Endodermal cell (in vitro differentiated cells): ENCODE data around the gene SOX5. TPM values are rescaled to one million over a fixed set of nuclear protein-coding genes. Genes with fewer than 3 reads are reported as not detected.

ENCODE experiments used
- DNase-seq: peaks from one replicate; pipeline ENCODE4 v3.0.0-alpha.2; 2017
- H3K27ac ChIP-seq: 2 replicates; pipeline ENCODE4 v1.5.1; 2013; ENCODE audit warnings: mild to moderate bottlenecking, low read depth, low read length, moderate library complexity
- H3K27me3 ChIP-seq: 2 replicates; pipeline ENCODE4 v1.6.1; 2013; ENCODE audit warnings: mild to moderate bottlenecking, low read length, moderate library complexity; ENCODE audit not compliant: insufficient read depth, control insufficient read depth, poor library complexity, severe bottlenecking
- H3K36me3 ChIP-seq: 2 replicates; pipeline ENCODE4 v1.7.0; 2013; ENCODE audit warnings: mild to moderate bottlenecking, low read length, moderate library complexity; ENCODE audit not compliant: control insufficient read depth, insufficient read depth
- H3K4me1 ChIP-seq: one replicate; pipeline ENCODE4 v1.7.0; 2013; ENCODE audit warnings: low read length; ENCODE audit not compliant: control insufficient read depth, insufficient read depth
- H3K4me3 ChIP-seq: 2 replicates; pipeline ENCODE4 v1.5.1; 2013; ENCODE audit warnings: mild to moderate bottlenecking, low read length, moderate library complexity
- H3K9ac ChIP-seq: 2 replicates; pipeline ENCODE4 v1.6.1; 2013; ENCODE audit warnings: mild to moderate bottlenecking, low read length, moderate library complexity; ENCODE audit not compliant: poor library complexity, severe bottlenecking; ENCODE audit errors: extremely low read depth
- H3K9me3 ChIP-seq: 2 replicates; pipeline ENCODE4 v1.6.1; 2013; ENCODE audit warnings: mild to moderate bottlenecking, low read length, moderate library complexity; ENCODE audit not compliant: control insufficient read depth
- H3K27ac Mint-ChIP-seq: 2 replicates; pipeline ENCODE4 v1.8.0; 2020; ENCODE audit warnings: mixed read lengths
- H3K27me3 Mint-ChIP-seq: 2 replicates; pipeline ENCODE4 v1.8.0; 2021; ENCODE audit warnings: mild to moderate bottlenecking, mixed read lengths; ENCODE audit not compliant: insufficient read depth
- H3K36me3 Mint-ChIP-seq: 2 replicates; pipeline ENCODE4 v1.8.0; 2020; ENCODE audit warnings: low read depth, mixed read lengths
- H3K4me1 Mint-ChIP-seq: 2 replicates; pipeline ENCODE4 v1.8.0; 2020; ENCODE audit warnings: mixed read lengths
- H3K4me3 Mint-ChIP-seq: 2 replicates; pipeline ENCODE4 v1.8.0; 2020; ENCODE audit warnings: mild to moderate bottlenecking, moderate library complexity, mixed read lengths
- H3K9me3 Mint-ChIP-seq: 2 replicates; pipeline ENCODE4 v1.8.0; 2020; ENCODE audit warnings: mild to moderate bottlenecking, mixed read lengths
- CTCF ChIP-seq: fragments of 200-600 bp; sonication (generic); conservative IDR thresholded peaks from 2 replicates; pipeline ENCODE4 v1.5.0; 2021; ENCODE audit warnings: antibody characterized with exemption, mild to moderate bottlenecking
- WGBS, 2 experiments: methylation state at CpG; one replicate each; pipeline versions ENCODE4 v1.1.5 to v1.1.7; 2013; ENCODE audit warnings: missing lambda C conversion rate in 2 of 2, mixed read lengths in 1 of 2; ENCODE audit not compliant: insufficient coverage in 1 of 2, insufficient read length in 1 of 2; 5-methylcytosine and 5-hydroxymethylcytosine counted together
- total RNA-seq, 2 donors: library from RNA; stranded (reverse); fragmentation: NEBNext Ultra II Directional in 1 of 2; extraction: Animal tissue kit (Norgen Biotek cat#: 25700) in 1 of 2; gene quantifications; 2 replicates in 1 of 2; 3 replicates in 1 of 2; pipeline ENCODE4 v1.2.1, GENCODE V29; 2021

Gene SOX5
- total RNA-seq, 2 donors from 2014 or later: 6.8 to 30.7 TPM

GRCh38 chr12:23600919-23601318, 348.6 kb downstream of the SOX5 start:
- Histone ChIP-seq H3K27me3 (no peaks in the 10 kb centered on the region), H3K36me3 (peaks cover 8% of the 10 kb centered on the region), H3K9ac (no peak overlapping the region), H3K27ac (peak overlapping the region; percentile 13), H3K4me3 (no peak overlapping the region), H3K4me1 (no peaks in the 10 kb centered on the region), H3K9me3 (peaks cover 35% of the 10 kb centered on the region)
- H3K36me3 Mint-ChIP-seq: peaks cover 46% of the 10 kb centered on the region
- H3K4me1 Mint-ChIP-seq: peaks cover 6% of the 10 kb centered on the region
- no peak for TF ChIP-seq CTCF
- no peaks in the 10 kb centered on the region for H3K27me3 Mint-ChIP-seq
- WGBS, 2 experiments: 63 to 85% methylated on average over 3 to 5 of the region's 5 CpGs
- no peak overlapping the region for H3K27ac Mint-ChIP-seq
- no peak overlapping the region for H3K4me3 Mint-ChIP-seq
- peaks cover 33% of the 10 kb centered on the region for H3K9me3 Mint-ChIP-seq
- no peak for DNase-seq

- TF ChIP-seq CTCF: no peak
- H3K27ac Mint-ChIP-seq: no peak overlapping the region
- H3K27me3 Mint-ChIP-seq: no peaks in the 10 kb centered on the region
Observed at GRCh38 chr12:23596568-23596967, 352.9 kb downstream of the SOX5 start.

GRCh38 chr12:23587833-23588559, 361.5 kb downstream of the SOX5 start:
- no peaks in the 10 kb centered on the region for H3K27me3 ChIP-seq
- no peaks in the 10 kb centered on the region for H3K27me3 Mint-ChIP-seq
- no peak for DNase-seq
- peaks cover 9% of the 10 kb centered on the region for H3K4me1 Mint-ChIP-seq
- TF ChIP-seq CTCF: no peak
- no peak overlapping the region for H3K4me3 ChIP-seq
- H3K27ac ChIP-seq: no peak overlapping the region
- no peaks in the 10 kb centered on the region for H3K4me1 ChIP-seq
- H3K36me3 Mint-ChIP-seq: peaks cover 5% of the 10 kb centered on the region
- 95 to 96% methylated on average over 3 to 4 of the region's 4 CpGs for WGBS, 2 experiments
- no peak overlapping the region for H3K27ac Mint-ChIP-seq
- no peaks in the 10 kb centered on the region for H3K36me3 ChIP-seq
- no peak overlapping the region for H3K4me3 Mint-ChIP-seq
- peaks cover 3% of the 10 kb centered on the region for H3K9me3 Mint-ChIP-seq
- no peaks in the 10 kb centered on the region for H3K9me3 ChIP-seq
- H3K9ac ChIP-seq: no peak overlapping the region

More at GRCh38 chr12:23596568-23596967, 352.9 kb downstream of the SOX5 start:
- H3K27me3 ChIP-seq: no peaks in the 10 kb centered on the region
- peaks cover 8% of the 10 kb centered on the region for H3K4me1 Mint-ChIP-seq
- peaks cover 27% of the 10 kb centered on the region for H3K9me3 Mint-ChIP-seq
- H3K27ac ChIP-seq: no peak overlapping the region
- DNase-seq: no peak
- H3K36me3 Mint-ChIP-seq: peaks cover 27% of the 10 kb centered on the region
- no peak overlapping the region for H3K4me3 Mint-ChIP-seq
- no peaks in the 10 kb centered on the region for H3K4me1 ChIP-seq
- H3K9ac ChIP-seq: no peak overlapping the region
- WGBS, 2 experiments: 82 to 100% methylated on average over 1 to 3 of the region's 3 CpGs
- peaks cover 24% of the 10 kb centered on the region for H3K9me3 ChIP-seq
- peaks cover 3% of the 10 kb centered on the region for H3K36me3 ChIP-seq
- no peak overlapping the region for H3K4me3 ChIP-seq
